ENCODE data around the gene SCGB1D2. TPM values are rescaled to one million over a fixed set of nuclear protein-coding genes. Genes with fewer than 3 reads are reported as not detected.

SCGB1D2 gene
- total RNA-seq, 6 experiments from 2014 or later: not detected

DNA sequence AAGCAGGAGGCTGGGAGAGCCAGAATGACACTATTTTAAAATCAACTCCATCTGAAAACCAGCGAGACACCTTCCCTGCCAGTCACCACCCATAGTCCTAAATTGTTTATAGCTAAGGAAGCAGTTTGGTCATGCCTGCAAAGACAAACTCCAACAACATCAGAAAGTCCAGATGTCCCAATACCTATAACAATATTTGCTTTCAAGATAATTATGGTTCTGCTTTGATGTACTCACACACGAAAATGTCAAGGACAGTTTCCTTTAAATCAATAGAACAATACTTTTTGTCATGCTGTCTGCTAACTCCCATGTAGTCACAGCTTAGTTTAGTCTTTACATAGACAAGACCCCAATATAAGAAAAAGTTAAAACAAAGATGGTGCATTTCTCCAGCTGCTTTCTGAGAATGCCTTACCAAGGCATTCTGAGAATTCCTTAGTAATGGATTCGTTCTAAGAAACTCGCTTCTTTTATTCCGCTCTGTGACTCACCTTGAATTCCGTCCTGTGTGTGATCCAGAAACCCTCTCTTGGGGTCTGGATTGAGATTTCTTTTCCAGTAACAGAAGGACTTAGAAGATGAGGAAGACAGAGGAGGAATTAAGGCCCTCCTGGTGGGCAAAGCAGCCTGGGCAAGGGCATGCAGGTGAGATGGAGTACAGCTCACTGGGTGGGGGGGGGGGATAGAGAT, 18.4 kb downstream of the SCGB1D2 start:
- H3K36me3 Mint-ChIP-seq (ENCODE audit: low read depth): no peaks in the 10 kb centered on the region
- peaks cover 19% of the 10 kb centered on the region for H3K4me1 Mint-ChIP-seq (ENCODE audit: low read depth)
- H3K9me3 Mint-ChIP-seq: no peaks in the 10 kb centered on the region
- no peak overlapping the region for H3K4me3 Mint-ChIP-seq
- no peak overlapping the region for H3K27ac Mint-ChIP-seq
- no peak for DNase-seq
- TF ChIP-seq, protein P1, sequence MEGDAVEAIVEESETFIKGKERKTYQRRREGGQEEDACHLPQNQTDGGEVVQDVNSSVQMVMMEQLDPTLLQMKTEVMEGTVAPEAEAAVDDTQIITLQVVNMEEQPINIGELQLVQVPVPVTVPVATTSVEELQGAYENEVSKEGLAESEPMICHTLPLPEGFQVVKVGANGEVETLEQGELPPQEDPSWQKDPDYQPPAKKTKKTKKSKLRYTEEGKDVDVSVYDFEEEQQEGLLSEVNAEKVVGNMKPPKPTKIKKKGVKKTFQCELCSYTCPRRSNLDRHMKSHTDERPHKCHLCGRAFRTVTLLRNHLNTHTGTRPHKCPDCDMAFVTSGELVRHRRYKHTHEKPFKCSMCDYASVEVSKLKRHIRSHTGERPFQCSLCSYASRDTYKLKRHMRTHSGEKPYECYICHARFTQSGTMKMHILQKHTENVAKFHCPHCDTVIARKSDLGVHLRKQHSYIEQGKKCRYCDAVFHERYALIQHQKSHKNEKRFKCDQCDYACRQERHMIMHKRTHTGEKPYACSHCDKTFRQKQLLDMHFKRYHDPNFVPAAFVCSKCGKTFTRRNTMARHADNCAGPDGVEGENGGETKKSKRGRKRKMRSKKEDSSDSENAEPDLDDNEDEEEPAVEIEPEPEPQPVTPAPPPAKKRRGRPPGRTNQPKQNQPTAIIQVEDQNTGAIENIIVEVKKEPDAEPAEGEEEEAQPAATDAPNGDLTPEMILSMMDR (IDR thresholded peaks at IDR 0.05): no peak
- H3K27me3 Mint-ChIP-seq (ENCODE audit: insufficient read depth): peaks cover 7% of the 10 kb centered on the region; the same call in 1 of the 2 replicates

DNA sequence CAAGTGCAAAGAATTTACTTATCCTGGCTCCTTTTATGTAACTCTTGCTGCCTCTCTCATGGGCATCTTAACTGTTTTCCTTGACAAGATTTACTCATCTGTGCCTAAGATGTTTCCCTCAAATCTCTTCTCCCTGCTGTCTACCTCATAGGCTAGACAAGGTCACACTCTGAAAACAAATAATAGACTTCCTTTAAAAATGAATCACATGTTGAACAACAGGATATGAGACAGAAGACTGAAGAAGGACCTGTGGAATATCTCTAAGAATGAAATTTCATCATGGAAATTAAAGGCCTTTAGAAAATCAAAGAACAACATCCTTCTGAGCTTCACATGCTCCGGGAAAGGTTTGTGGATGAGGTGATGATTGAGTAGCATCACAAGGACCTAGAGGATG, 22.0 kb downstream of the SCGB1D2 start:
- no peaks in the 10 kb centered on the region for H3K9me3 Mint-ChIP-seq
- H3K4me3 Mint-ChIP-seq: no peak overlapping the region
- H3K27me3 Mint-ChIP-seq (ENCODE audit: insufficient read depth): peaks cover 13% of the 10 kb centered on the region
- TF ChIP-seq, protein P1 (IDR thresholded peaks at IDR 0.05): no peak
- no peak overlapping the region for H3K27ac Mint-ChIP-seq
- peaks cover 19% of the 10 kb centered on the region for H3K4me1 Mint-ChIP-seq (ENCODE audit: low read depth)
- DNase-seq: no peak
- no peaks in the 10 kb centered on the region for H3K36me3 Mint-ChIP-seq (ENCODE audit: low read depth)

DNA sequence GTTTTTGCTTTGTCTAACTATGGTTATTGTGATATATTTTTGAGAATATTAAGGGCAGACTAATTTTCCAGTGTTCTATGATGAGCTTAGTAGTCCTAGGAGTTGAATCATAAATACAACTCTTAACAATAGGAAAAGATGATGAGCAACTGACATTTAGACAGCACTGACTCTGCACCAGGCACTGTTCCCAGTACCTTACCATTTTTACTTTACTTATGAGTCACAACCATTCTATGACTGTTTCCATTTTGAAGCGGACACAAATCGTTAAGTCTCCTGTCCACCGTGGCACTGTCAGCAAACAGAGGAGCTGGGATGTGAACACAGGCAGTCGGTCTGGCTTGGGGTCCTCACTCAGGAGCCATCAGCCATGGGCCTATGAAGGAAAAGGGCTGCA, 24.5 kb downstream of the SCGB1D2 start:
- no peak for DNase-seq
- Mint-ChIP-seq H3K4me1 (ENCODE audit: low read depth) (peaks cover 19% of the 10 kb centered on the region), H3K27me3 (ENCODE audit: insufficient read depth) (peaks cover 10% of the 10 kb centered on the region), H3K9me3 (no peaks in the 10 kb centered on the region), H3K36me3 (ENCODE audit: low read depth) (no peaks in the 10 kb centered on the region), H3K27ac (no peak overlapping the region), H3K4me3 (no peak overlapping the region)
- TF ChIP-seq, protein P1 (IDR thresholded peaks at IDR 0.05): no peak

DNA sequence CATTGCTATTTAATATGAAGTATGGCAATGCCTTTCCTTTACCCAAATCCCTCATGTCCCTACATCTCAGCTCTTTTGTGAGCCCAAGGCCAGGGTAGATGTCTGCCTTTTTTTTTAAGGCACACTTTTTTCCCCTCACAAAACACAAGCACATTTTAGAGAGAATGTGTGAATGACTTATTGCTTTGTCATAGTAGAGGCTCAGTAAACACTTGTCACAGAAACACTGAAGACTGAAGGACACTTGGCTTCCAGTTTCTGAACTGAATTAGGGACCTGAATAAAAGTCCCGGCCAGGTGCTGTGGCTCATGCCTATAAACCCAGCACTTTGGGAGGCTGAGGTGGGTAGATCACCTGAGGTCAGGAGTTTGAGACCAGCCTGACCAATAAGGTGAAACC, 25.0 kb downstream of the SCGB1D2 start:
- H3K4me3 Mint-ChIP-seq: no peak overlapping the region
- H3K27me3 Mint-ChIP-seq (ENCODE audit: insufficient read depth): peaks cover 13% of the 10 kb centered on the region
- no peak overlapping the region for H3K27ac Mint-ChIP-seq
- H3K4me1 Mint-ChIP-seq (ENCODE audit: low read depth): peaks cover 19% of the 10 kb centered on the region
- DNase-seq: no peak
- no peaks in the 10 kb centered on the region for H3K36me3 Mint-ChIP-seq (ENCODE audit: low read depth)
- TF ChIP-seq, protein P1 (IDR thresholded peaks at IDR 0.05): no peak
- no peaks in the 10 kb centered on the region for H3K9me3 Mint-ChIP-seq

DNA sequence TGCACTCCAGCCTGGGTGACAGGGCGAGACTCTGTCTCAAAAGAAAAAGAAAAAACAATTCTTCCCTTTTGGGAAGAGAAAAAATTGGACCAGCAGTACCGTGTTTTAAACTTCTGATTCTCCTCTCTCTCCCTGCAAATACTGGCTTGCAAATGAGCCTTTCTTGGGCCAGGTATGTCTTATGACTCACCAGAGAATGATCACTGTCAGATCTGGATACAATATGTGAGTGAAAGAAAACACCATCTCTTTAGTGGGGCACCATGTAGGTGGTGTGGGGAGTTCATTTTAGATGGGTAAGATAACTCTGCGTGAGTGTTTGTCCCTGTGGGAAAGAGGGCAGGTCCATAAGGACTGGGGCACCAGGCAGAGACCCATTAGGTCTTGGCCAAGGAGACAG, 25.5 kb downstream of the SCGB1D2 start:
- Mint-ChIP-seq H3K36me3 (ENCODE audit: low read depth) (no peaks in the 10 kb centered on the region), H3K27ac (no peak overlapping the region), H3K27me3 (ENCODE audit: insufficient read depth) (peaks cover 17% of the 10 kb centered on the region), H3K9me3 (no peaks in the 10 kb centered on the region), H3K4me3 (no peak overlapping the region), H3K4me1 (ENCODE audit: low read depth) (peaks cover 19% of the 10 kb centered on the region)
- TF ChIP-seq, protein P1 (IDR thresholded peaks at IDR 0.05): no peak
- DNase-seq: no peak
